22Rv1 (cell line): Measurements from ENCODE around the gene ANKH.

Experiments
- CTCF ChIP-seq: fragments of 450-650 bp; IDR thresholded peaks from 2 replicates; pipeline ENCODE4 v1.5.1; 2017; ENCODE audit warnings: mild to moderate bottlenecking
- ZFX ChIP-seq: fragments of 450-650 bp; IDR thresholded peaks from 2 replicates; pipeline ENCODE4 v1.6.1; 2017; ENCODE audit warnings: antibody characterized with exemption, borderline replicate concordance

GRCh38 chr5:14664270-14665100 lies 207.1 kb downstream of the ANKH start, which contains the start of gene OTULIN:
- no peak for TF ChIP-seq CTCF
- no peak for TF ChIP-seq ZFX
